Measurements from ENCODE around the gene MSMP. TPM values are rescaled to one million over a fixed set of nuclear protein-coding genes. Genes with fewer than 3 reads are reported as not detected.

The MSMP gene
- total RNA-seq, 1 donor from 2014 or later = not detected

- intact Hi-C loops (cut with DNase I) = no loop called here
Measured at GRCh38 chr9:35743452-35743851, 10.6 kb downstream of the MSMP start.

GRCh38 chr9:35741740-35742139 lies 12.3 kb downstream of the MSMP start:
- no peaks in the 10 kb centered on the region for H3K9me3 ChIP-seq
- peaks cover 22% of the 10 kb centered on the region for H3K4me1 ChIP-seq
- no peak for DNase-seq
- intact Hi-C loops (cut with DNase I) = no loop called here
- no peak overlapping the region for H3K4me3 ChIP-seq
- no peak for TF ChIP-seq CTCF (IDR thresholded peaks at IDR 0.05)
- H3K36me3 ChIP-seq = peaks cover 88% of the 10 kb centered on the region
- ATAC-seq = no peak
- no peak overlapping the region for H3K27ac ChIP-seq
- no peaks in the 10 kb centered on the region for H3K27me3 ChIP-seq (ENCODE audit: low read depth)

More at GRCh38 chr9:35743452-35743851, 10.6 kb downstream of the MSMP start:
- Histone ChIP-seq H3K4me1 (peaks cover 38% of the 10 kb centered on the region), H3K36me3 (peaks cover 71% of the 10 kb centered on the region), H3K27me3 (ENCODE audit: low read depth) (no peaks in the 10 kb centered on the region), H3K27ac (no peak overlapping the region), H3K9me3 (no peaks in the 10 kb centered on the region), H3K4me3 (no peak overlapping the region)
- ATAC-seq = no peak
- DNase-seq = no peak
- no peak for TF ChIP-seq CTCF (IDR thresholded peaks at IDR 0.05)

- H3K27ac ChIP-seq = no peak overlapping the region
- H3K9me3 ChIP-seq = no peaks in the 10 kb centered on the region
- peaks cover 13% of the 10 kb centered on the region for H3K4me1 ChIP-seq
- H3K27me3 ChIP-seq (ENCODE audit: low read depth) = no peaks in the 10 kb centered on the region
- DNase-seq (no peak), ATAC-seq (no peak)
- no peak overlapping the region for H3K4me3 ChIP-seq
- no peak for TF ChIP-seq CTCF (IDR thresholded peaks at IDR 0.05)
- H3K36me3 ChIP-seq = peaks cover 100% of the 10 kb centered on the region
- intact Hi-C loops (cut with DNase I) = no loop called here
Measured at GRCh38 chr9:35740243-35740642, 13.8 kb downstream of the MSMP start.

- Histone ChIP-seq H3K27me3 (ENCODE audit: low read depth) (no peaks in the 10 kb centered on the region), H3K9me3 (no peaks in the 10 kb centered on the region), H3K36me3 (peaks cover 99% of the 10 kb centered on the region), H3K27ac (no peak overlapping the region), H3K4me1 (peaks cover 8% of the 10 kb centered on the region), H3K4me3 (no peak overlapping the region)
- intact Hi-C loops (cut with DNase I) = no loop called here
- DNase-seq (no peak), ATAC-seq (no peak)
- TF ChIP-seq CTCF (IDR thresholded peaks at IDR 0.05) = no peak
Measured at GRCh38 chr9:35738924-35739323, 15.2 kb downstream of the MSMP start.

GRCh38 chr9:35738186-35738585 lies 15.9 kb downstream of the MSMP start:
- DNase-seq = no peak
- Histone ChIP-seq H3K27me3 (ENCODE audit: low read depth) (no peaks in the 10 kb centered on the region), H3K36me3 (peaks cover 91% of the 10 kb centered on the region), H3K9me3 (no peaks in the 10 kb centered on the region), H3K4me1 (peaks cover 15% of the 10 kb centered on the region), H3K27ac (no peak overlapping the region), H3K4me3 (no peak overlapping the region)
- no peak for TF ChIP-seq CTCF (IDR thresholded peaks at IDR 0.05)
- intact Hi-C loops (cut with DNase I) = no loop called here
- no peak for ATAC-seq

GRCh38 chr9:35737143-35737542 lies 16.9 kb downstream of the MSMP start:
- peaks cover 81% of the 10 kb centered on the region for H3K36me3 ChIP-seq
- TF ChIP-seq CTCF (IDR thresholded peaks at IDR 0.05) = no peak
- intact Hi-C loops (cut with DNase I) = no loop called here

More at GRCh38 chr9:35737143-35737542, 16.9 kb downstream of the MSMP start:
- Histone ChIP-seq H3K27me3 (ENCODE audit: low read depth) (no peaks in the 10 kb centered on the region), H3K4me1 (peaks cover 18% of the 10 kb centered on the region), H3K9me3 (no peaks in the 10 kb centered on the region), H3K27ac (no peak overlapping the region), H3K4me3 (no peak overlapping the region)
- DNase-seq (no peak), ATAC-seq (no peak)

Data from lower lobe of right lung (tissue), 2 donors.